Prostate gland (tissue), 2 donors: ENCODE data around the gene PROM2.

Source experiments
- POLR2A ChIP-seq: fragments of 450-650 bp; IDR thresholded peaks from one replicate; pipeline ENCODE4 v1.6.1; 2016; ENCODE audit warnings: antibody characterized with exemption, mild to moderate bottlenecking
- TF ChIP-seq, protein P1 (sequence below), 4 experiments: fragments of 200-600 bp in 2 of 4; fragments of 450-650 bp in 2 of 4; sonication (generic) in 2 of 4; IDR thresholded peaks; 1 replicate in 3 of 4; 2 replicates in 1 of 4; pipeline ENCODE4 v1.5.1; 2016 to 2019; ENCODE audit warnings: antibody characterized with exemption in 4 of 4, mild to moderate bottlenecking in 2 of 4, moderate library complexity in 2 of 4

DNA sequence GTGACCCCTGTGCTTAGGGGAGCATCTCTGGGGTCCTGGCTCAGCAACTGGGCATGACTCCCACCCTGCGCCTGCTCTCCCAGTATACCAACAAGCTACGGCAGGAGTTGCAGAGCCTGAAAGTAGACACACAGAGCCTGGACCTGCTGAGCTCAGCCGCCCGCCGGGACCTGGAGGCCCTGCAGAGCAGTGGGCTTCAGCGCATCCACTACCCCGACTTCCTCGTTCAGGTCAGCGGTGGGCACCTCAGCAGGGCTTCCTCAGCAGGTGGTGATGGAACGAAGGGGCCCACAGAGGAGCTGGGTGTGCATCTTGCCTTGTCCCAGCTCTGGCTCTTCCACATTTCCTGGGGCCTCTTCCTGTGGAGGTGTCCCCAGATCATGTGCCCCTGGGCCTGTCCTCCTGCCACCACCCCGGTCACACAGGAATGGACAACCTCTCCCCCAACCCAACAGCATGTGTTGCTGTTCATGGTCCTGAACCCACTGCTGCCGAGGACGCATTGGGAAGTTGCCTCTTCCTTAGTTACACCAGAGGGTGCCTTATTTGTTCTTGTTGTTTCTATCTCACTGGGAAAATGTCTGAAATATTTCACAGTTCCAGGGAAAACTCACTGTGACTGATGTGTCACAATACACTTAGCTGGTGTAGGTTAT lies 10.8 kb downstream of the PROM2 start:
- TF ChIP-seq, protein P1, sequence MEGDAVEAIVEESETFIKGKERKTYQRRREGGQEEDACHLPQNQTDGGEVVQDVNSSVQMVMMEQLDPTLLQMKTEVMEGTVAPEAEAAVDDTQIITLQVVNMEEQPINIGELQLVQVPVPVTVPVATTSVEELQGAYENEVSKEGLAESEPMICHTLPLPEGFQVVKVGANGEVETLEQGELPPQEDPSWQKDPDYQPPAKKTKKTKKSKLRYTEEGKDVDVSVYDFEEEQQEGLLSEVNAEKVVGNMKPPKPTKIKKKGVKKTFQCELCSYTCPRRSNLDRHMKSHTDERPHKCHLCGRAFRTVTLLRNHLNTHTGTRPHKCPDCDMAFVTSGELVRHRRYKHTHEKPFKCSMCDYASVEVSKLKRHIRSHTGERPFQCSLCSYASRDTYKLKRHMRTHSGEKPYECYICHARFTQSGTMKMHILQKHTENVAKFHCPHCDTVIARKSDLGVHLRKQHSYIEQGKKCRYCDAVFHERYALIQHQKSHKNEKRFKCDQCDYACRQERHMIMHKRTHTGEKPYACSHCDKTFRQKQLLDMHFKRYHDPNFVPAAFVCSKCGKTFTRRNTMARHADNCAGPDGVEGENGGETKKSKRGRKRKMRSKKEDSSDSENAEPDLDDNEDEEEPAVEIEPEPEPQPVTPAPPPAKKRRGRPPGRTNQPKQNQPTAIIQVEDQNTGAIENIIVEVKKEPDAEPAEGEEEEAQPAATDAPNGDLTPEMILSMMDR (IDR thresholded peaks at IDR 0.05), result no peak
- TF ChIP-seq POLR2A, result no peak
